ENCODE results near the gene DPEP3.
"Not testable (repeated sequence)": the region's sequence is repeated elsewhere in the genome, so short reads cannot be mapped to it uniquely, and the experiment has no call there.

DPEP3 gene

GRCh38 chr16:67979955-67980678 lies at the start of gene DPEP3:
Gene DPEP3 (minus strand): TSS chr16:67980499. CDS start chr16:67980380, 119 bp downstream.
- no peak for DNase-seq

GRCh38 chr16:68028996-68029395 lies 48.7 kb upstream of the DPEP3 start:
- no peak for DNase-seq

- DNase-seq: peak; percentile 42 to 96 (median 88)
These were observed 42.6 kb upstream of the DPEP3 start, which contains the start of the genes DDX28 and DUS2 for GRCh38 chr16:68022728-68023537. Gene DDX28 (minus strand): TSS chr16:68023232. CDS start chr16:68023202, 30 bp downstream. Gene DUS2 (plus strand): TSS chr16:68023284. CDS start chr16:68038024, 14,740 bp downstream.

GRCh38 chr16:68022278-68022727 lies 42.0 kb upstream of the DPEP3 start:
- DNase-seq: no peak

- no peak for DNase-seq
These were observed 41.2 kb upstream of the DPEP3 start for GRCh38 chr16:68021490-68021889.

GRCh38 chr16:68019167-68019680 lies 38.9 kb upstream of the DPEP3 start:
- no peak for DNase-seq

- no peak for DNase-seq
These were observed 35.4 kb upstream of the DPEP3 start, which contains the start of gene DPEP2NB for GRCh38 chr16:68015681-68016080. Gene DPEP2NB (minus strand): TSS chr16:68015911. CDS start chr16:68015770, 141 bp downstream.

GRCh38 chr16:68013440-68013839 lies 33.1 kb upstream of the DPEP3 start:
- no peak for DNase-seq

GRCh38 chr16:68009872-68010271 lies 29.6 kb upstream of the DPEP3 start:
- DNase-seq: not testable (repeated sequence)

- DNase-seq: no peak
These were observed 28.9 kb upstream of the DPEP3 start for GRCh38 chr16:68009157-68009735.

- peak in 6 of 14 donors; percentile 5 to 40 (median 14) for DNase-seq
These were observed 25.5 kb upstream of the DPEP3 start for GRCh38 chr16:68005786-68006286.

- DNase-seq: no peak
These were observed 24.9 kb upstream of the DPEP3 start for GRCh38 chr16:68005211-68005610.

GRCh38 chr16:68003031-68003430 lies 22.7 kb upstream of the DPEP3 start:
- no peak for DNase-seq

GRCh38 chr16:68000450-68000849 lies 20.2 kb upstream of the DPEP3 start:
- DNase-seq: no peak

- no peak for DNase-seq
These were observed 19.7 kb upstream of the DPEP3 start for GRCh38 chr16:67999985-68000384.

- peak in 3 of 14 donors; percentile 17 to 21 (median 21) for DNase-seq
These were observed 18.7 kb upstream of the DPEP3 start, which contains the start of gene DPEP2 for GRCh38 chr16:67998779-67999688. Gene DPEP2 (minus strand): TSS chr16:67999484. CDS start chr16:67993212, 6,272 bp downstream.

GRCh38 chr16:67998231-67998778 lies 18.0 kb upstream of the DPEP3 start:
- not testable (repeated sequence) for DNase-seq

GRCh38 chr16:67996666-67997065 lies 16.4 kb upstream of the DPEP3 start:
- no peak for DNase-seq

- DNase-seq: no peak
These were observed 15.1 kb upstream of the DPEP3 start for GRCh38 chr16:67995423-67995822.

GRCh38 chr16:67994040-67994408 lies 13.7 kb upstream of the DPEP3 start:
- DNase-seq: not testable (repeated sequence)
